ENCODE results near the gene BPTF.
A peak's percentile ranks its signal among the peaks of the same experiment; 100 is the strongest.
"Not testable (repeated sequence)": the region's sequence is repeated elsewhere in the genome, so short reads cannot be mapped to it uniquely, and the experiment has no call there.

Gene BPTF

GRCh38 chr17:67818110-67819002 is 6.9 kb upstream of the BPTF start:
- Histone ChIP-seq H3K4me1 (ENCODE audit: insufficient read depth, low read length) (no peaks in the 10 kb centered on the region), H3K4me3 (ENCODE audit: low read depth in 1 of 2, low read length in 2 of 2) (no peak overlapping the region), H3K9ac (ENCODE audit: low read depth, low read length) (no peak overlapping the region), H3K27me3 (ENCODE audit: insufficient read depth, low read length, poor library complexity) (no peaks in the 10 kb centered on the region), H3K9me3 (ENCODE audit: insufficient read depth, low read length, severe bottlenecking) (no peaks in the 10 kb centered on the region), H3K4me2 (ENCODE audit: insufficient read depth, low read length) (no peak overlapping the region), H2AFZ (ENCODE audit: low read depth, low read length) (no peak overlapping the region), H3K27ac (ENCODE audit: low read length) (no peak overlapping the region), H3K79me2 (ENCODE audit: insufficient read depth, low read length) (no peaks in the 10 kb centered on the region), H3K36me3 (ENCODE audit: insufficient read depth, low read length) (no peaks in the 10 kb centered on the region), H4K20me1 (ENCODE audit: insufficient read depth, low read length) (no peaks in the 10 kb centered on the region)
- DNase-seq (no peak), ATAC-seq (ENCODE audit: insufficient read depth, low read depth) (no peak)
- TF ChIP-seq EZH2 (IDR thresholded peaks at IDR 0.05; ENCODE audit: borderline replicate concordance, low read depth, low read length, severe bottlenecking): no peak
- TF ChIP-seq, protein P1, sequence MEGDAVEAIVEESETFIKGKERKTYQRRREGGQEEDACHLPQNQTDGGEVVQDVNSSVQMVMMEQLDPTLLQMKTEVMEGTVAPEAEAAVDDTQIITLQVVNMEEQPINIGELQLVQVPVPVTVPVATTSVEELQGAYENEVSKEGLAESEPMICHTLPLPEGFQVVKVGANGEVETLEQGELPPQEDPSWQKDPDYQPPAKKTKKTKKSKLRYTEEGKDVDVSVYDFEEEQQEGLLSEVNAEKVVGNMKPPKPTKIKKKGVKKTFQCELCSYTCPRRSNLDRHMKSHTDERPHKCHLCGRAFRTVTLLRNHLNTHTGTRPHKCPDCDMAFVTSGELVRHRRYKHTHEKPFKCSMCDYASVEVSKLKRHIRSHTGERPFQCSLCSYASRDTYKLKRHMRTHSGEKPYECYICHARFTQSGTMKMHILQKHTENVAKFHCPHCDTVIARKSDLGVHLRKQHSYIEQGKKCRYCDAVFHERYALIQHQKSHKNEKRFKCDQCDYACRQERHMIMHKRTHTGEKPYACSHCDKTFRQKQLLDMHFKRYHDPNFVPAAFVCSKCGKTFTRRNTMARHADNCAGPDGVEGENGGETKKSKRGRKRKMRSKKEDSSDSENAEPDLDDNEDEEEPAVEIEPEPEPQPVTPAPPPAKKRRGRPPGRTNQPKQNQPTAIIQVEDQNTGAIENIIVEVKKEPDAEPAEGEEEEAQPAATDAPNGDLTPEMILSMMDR (IDR thresholded peaks at IDR 0.05; ENCODE audit: borderline replicate concordance, extremely low read depth, low read length, poor library complexity, severe bottlenecking): no peak

- H3K79me2 ChIP-seq (ENCODE audit: insufficient read depth, low read length): peaks cover under 1% of the 10 kb centered on the region; the same call in 1 of the 2 replicates
- no peak overlapping the region for H3K4me3 ChIP-seq (ENCODE audit: low read depth in 1 of 2, low read length in 2 of 2)
- DNase-seq (no peak), ATAC-seq (ENCODE audit: insufficient read depth, low read depth) (no peak)
- H3K9me3 ChIP-seq (ENCODE audit: insufficient read depth, low read length, severe bottlenecking): no peaks in the 10 kb centered on the region
- H3K9ac ChIP-seq (ENCODE audit: low read depth, low read length): no peak overlapping the region
- no peaks in the 10 kb centered on the region for H3K36me3 ChIP-seq (ENCODE audit: insufficient read depth, low read length)
- H3K27ac ChIP-seq (ENCODE audit: low read length): no peak overlapping the region
- TF ChIP-seq, protein P1 (IDR thresholded peaks at IDR 0.05; ENCODE audit: borderline replicate concordance, extremely low read depth, low read length, poor library complexity, severe bottlenecking): no peak
- TF ChIP-seq EZH2 (IDR thresholded peaks at IDR 0.05; ENCODE audit: borderline replicate concordance, low read depth, low read length, severe bottlenecking): no peak
- no peaks in the 10 kb centered on the region for H4K20me1 ChIP-seq (ENCODE audit: insufficient read depth, low read length)
- no peak overlapping the region for H2AFZ ChIP-seq (ENCODE audit: low read depth, low read length)
- no peaks in the 10 kb centered on the region for H3K27me3 ChIP-seq (ENCODE audit: insufficient read depth, low read length, poor library complexity)
- H3K4me1 ChIP-seq (ENCODE audit: insufficient read depth, low read length): peaks cover 7% of the 10 kb centered on the region
- no peak overlapping the region for H3K4me2 ChIP-seq (ENCODE audit: insufficient read depth, low read length)
These were observed 5.6 kb upstream of the BPTF start for GRCh38 chr17:67819722-67820121.

DNA sequence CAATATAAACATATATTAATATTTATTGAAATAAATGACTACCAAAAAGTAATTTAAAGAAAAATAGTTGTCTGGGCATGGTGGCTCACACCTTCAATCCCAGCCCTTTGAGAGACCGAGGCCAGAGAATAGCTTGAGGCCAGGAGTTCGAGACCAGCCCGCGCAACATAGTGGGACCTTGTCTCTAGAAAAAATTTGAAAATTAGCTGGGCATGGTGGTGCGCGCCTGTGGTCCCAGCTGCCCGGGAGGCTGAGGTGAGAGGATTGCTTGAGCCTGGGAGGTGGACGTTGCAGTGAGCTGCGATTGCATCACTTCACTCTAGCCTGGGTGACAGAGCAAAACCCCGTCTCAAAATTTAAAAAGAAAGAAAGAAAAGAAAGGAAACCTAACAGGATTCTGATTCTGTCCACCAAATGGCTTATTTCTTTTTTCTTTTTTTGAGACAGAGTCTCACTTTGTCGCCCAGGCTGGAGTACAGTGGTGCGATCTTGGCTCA is 3.4 kb upstream of the BPTF start:
- Histone ChIP-seq H3K4me2 (ENCODE audit: insufficient read depth, low read length) (no peak overlapping the region), H3K79me2 (ENCODE audit: insufficient read depth, low read length) (peaks cover 15% of the 10 kb centered on the region), H3K4me3 (ENCODE audit: low read depth in 1 of 2, low read length in 2 of 2) (no peak overlapping the region), H4K20me1 (ENCODE audit: insufficient read depth, low read length) (no peaks in the 10 kb centered on the region), H3K27me3 (ENCODE audit: insufficient read depth, low read length, poor library complexity) (no peaks in the 10 kb centered on the region), H3K9ac (ENCODE audit: low read depth, low read length) (no peak overlapping the region), H2AFZ (ENCODE audit: low read depth, low read length) (no peak overlapping the region), H3K4me1 (ENCODE audit: insufficient read depth, low read length) (peaks cover 10% of the 10 kb centered on the region), H3K27ac (ENCODE audit: low read length) (no peak overlapping the region), H3K36me3 (ENCODE audit: insufficient read depth, low read length) (no peaks in the 10 kb centered on the region), H3K9me3 (ENCODE audit: insufficient read depth, low read length, severe bottlenecking) (no peaks in the 10 kb centered on the region)
- TF ChIP-seq, protein P1 (IDR thresholded peaks at IDR 0.05; ENCODE audit: borderline replicate concordance, extremely low read depth, low read length, poor library complexity, severe bottlenecking): no peak
- no peak for TF ChIP-seq EZH2 (IDR thresholded peaks at IDR 0.05; ENCODE audit: borderline replicate concordance, low read depth, low read length, severe bottlenecking)
- DNase-seq (no peak), ATAC-seq (ENCODE audit: insufficient read depth, low read depth) (no peak)

- peak overlapping the region; percentile 55 to 94; a peak in 3 of 4 replicates for H3K4me3 ChIP-seq (ENCODE audit: low read depth in 1 of 2, low read length in 2 of 2)
These were observed 611 bp downstream of the BPTF start for GRCh38 chr17:67825627-67826601.

More at GRCh38 chr17:67825627-67826601, 611 bp downstream of the BPTF start:
- H3K27ac ChIP-seq (ENCODE audit: low read length): peak overlapping the region; percentile 98
- H3K27me3 ChIP-seq (ENCODE audit: insufficient read depth, low read length, poor library complexity); H3K9me3 ChIP-seq (ENCODE audit: insufficient read depth, low read length, severe bottlenecking): not testable (repeated sequence)
- H3K4me2 ChIP-seq (ENCODE audit: insufficient read depth, low read length): peak overlapping the region; percentile 71
- H3K4me1 ChIP-seq (ENCODE audit: insufficient read depth, low read length): peaks cover 50% of the 10 kb centered on the region
- H3K36me3 ChIP-seq (ENCODE audit: insufficient read depth, low read length): peaks cover 12% of the 10 kb centered on the region
- H4K20me1 ChIP-seq (ENCODE audit: insufficient read depth, low read length): peaks cover 17% of the 10 kb centered on the region
- peak overlapping the region; percentile 94 for H2AFZ ChIP-seq (ENCODE audit: low read depth, low read length)
- DNase-seq: peak; percentile 83
- H3K79me2 ChIP-seq (ENCODE audit: insufficient read depth, low read length): peaks cover 55% of the 10 kb centered on the region
- H3K9ac ChIP-seq (ENCODE audit: low read depth, low read length): peak overlapping the region; percentile 81
- ATAC-seq (ENCODE audit: insufficient read depth, low read depth): peak; percentile 68
